Right ventricle myocardium superior (tissue), 1 donor: ENCODE data around the gene C2CD4D. TPM values are rescaled to one million over a fixed set of nuclear protein-coding genes. Genes with fewer than 3 reads are reported as not detected.

Experiments
- ATAC-seq: fragments of 200-7000 bp; cut with Tn5 transposase; one replicate; pipeline ENCODE4 v1.9.1; 2020; ENCODE audit warnings: mild to moderate bottlenecking; ENCODE audit not compliant: poor library complexity
- DNase-seq: peaks from one replicate; pipeline ENCODE4 v3.0.0-alpha.2; 2020
- intact Hi-C: fragments of 100-400 bp; cut with DNase I; formaldehyde crosslinking; loops from one replicate; pipeline ENCODE4 v1.11.2; 2022
- total RNA-seq: library from RNA; stranded (reverse); fragmentation: NEBNext Ultra II Directional; extraction: Animal tissue kit (Norgen Biotek cat#: 25700); gene quantifications from one replicate; pipeline ENCODE4 v1.2.1, GENCODE V29; 2021
- donor health status: DM: no; HTN: yes; CAD: no; lungs with severe emphysema.

The C2CD4D gene
- total RNA-seq, 1 donor from 2014 or later, result not detected

DNA sequence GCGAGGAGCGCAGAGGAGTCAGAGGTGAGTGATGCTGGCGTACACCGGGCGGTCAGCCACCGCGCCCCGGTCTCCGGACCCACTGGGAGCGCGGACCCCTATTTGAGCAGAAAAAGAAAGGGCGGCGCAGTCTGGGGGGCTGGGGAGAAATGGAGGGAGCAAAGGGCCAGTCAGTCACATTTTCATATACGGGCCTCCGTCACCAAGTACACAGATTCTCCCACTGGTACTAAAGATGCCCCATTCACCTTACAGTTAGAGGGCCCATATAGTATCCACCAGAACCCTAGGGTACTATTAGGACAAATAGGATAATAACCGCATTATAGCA, 573 bp downstream of the C2CD4D start:
- no peak for ATAC-seq
- intact Hi-C loops, result loop anchor here (5.0 to 10.0 kb wide), 2 partner anchors 74 to 247 kb away; partner anchors contain the start of gene MRPL9
- DNase-seq, result no peak

DNA sequence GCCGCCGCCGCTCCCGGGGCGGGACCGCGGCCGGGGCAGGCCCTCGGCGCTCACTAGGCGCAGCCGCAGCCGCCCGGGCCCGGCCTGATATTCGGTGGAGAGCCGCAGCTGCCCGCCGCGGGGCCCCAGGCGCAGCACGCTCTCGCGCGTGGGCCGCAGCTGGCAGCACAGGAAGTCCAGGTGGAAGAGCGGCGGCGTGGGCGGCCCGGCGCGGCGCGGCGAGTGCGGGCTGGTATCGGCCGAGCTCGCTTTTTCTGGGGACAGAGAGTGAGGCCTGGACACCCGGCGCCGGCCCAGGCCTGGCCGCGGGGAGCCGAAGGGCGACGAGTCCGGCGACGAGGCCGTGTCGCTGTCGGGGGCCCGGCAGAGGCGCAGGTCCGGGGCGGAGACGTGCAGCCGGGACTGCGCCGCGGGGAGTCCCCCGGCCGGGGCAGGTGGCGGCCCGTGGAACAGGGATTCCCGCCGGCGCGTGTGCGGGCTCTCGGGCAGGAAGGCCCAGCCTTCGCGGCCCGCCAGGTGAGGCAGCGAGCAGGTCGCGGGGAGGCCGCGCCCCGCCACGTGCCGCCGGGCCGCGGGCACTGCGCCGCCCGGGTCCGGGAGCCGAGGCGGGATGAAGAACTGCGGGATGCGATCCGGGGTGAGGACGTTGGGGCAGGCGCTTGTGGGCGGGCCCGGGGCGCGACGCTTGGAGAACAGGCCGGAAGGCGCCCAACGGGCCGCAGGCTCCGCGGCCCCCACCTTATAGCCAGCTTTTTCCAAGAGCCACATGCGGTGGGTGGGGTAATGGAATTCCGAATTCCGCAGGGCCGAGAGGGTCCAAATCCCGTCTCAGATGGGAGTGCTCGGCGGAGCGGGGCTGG, 1.2 kb downstream of the C2CD4D start:
- no peak for DNase-seq
- intact Hi-C loops, result loop anchor here (5.0 to 10.0 kb wide), 2 partner anchors 74 to 246 kb away; partner anchors contain the start of gene MRPL9
- peak; percentile 45 for ATAC-seq

- no peak for ATAC-seq
- intact Hi-C loops, result loop anchor here (5.0 to 10.0 kb wide), 2 partner anchors 73 to 246 kb away; partner anchors contain the start of gene MRPL9
- no peak for DNase-seq
These were observed 1.8 kb downstream of the C2CD4D start for GRCh38 chr1:151837884-151838221.

- ATAC-seq, result no peak
- intact Hi-C loops, result loop anchor here (5.0 to 10.0 kb wide), 2 partner anchors 72 to 245 kb away; partner anchors contain the start of gene MRPL9
- DNase-seq, result no peak
These were observed 2.4 kb downstream of the C2CD4D start for GRCh38 chr1:151837197-151837596.

GRCh38 chr1:151835596-151835995, 4.0 kb downstream of the C2CD4D start:
- intact Hi-C loops, result loop anchor here (5.0 to 10.0 kb wide), 2 partner anchors 71 to 243 kb away; partner anchors contain the start of gene MRPL9
- DNase-seq (no peak), ATAC-seq (no peak)

DNA sequence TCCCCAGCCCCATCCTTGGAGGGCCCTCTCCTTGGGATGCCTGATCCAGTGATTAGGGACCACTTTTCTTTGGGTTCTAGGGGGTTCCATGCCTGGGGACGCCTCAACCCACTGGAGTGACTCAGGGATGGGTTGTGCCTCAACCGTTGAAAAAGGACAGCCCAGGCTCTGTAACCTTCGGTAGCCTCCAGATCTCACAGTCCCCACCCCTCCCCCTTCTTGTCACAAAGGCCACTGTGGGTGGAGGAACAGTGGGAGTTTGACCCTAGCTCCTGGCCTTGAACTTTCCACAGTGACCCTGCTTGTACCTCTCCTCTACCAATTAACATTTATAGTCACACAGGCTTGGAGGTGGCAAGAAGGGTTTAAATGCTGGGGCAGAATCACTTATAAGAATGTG, 5.4 kb downstream of the C2CD4D start:
- DNase-seq (no peak), ATAC-seq (no peak)
- intact Hi-C loops, result loop anchor here (10.0 kb wide), 1 partner anchor 69 kb away; the partner anchor contains the start of gene MRPL9

DNA sequence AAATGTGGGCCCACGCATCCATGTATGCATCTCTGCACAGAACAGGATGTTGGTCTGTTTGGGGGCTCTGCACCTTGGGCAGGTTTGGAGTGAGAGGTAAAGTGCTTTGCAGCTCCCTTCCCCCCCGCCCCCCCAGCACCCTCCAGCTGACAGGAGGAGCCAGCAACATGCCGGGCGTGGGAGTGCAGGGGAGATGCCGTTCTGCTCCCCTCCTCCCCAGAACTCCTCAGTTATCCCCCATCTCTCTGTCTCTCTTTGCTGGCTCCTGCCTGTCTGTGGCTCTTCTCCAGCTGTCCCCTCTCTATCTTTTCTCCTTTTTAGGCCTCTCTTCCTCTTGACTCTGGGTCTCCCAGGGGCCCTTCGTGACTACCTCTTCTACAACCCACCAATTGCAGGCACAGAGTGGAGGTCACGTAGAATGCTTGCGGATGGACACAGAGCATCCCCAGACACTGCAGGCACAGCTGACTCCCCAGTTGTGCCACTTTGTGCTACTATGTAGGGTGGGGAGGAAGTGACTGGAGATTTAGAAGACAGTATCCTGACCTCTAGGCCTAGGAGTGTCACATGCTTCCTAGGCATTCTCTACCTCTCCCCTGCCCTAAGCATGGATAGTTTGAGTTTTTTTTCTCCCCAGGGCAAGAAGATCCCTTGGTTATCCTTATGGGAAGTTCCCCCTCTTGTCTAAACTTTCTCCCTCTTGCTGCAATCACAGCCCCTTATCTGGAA, 6.3 kb downstream of the C2CD4D start:
- ATAC-seq (no peak), DNase-seq (no peak)
- intact Hi-C loops, result loop anchor here (10.0 kb wide), 1 partner anchor 69 kb away; the partner anchor contains the start of gene MRPL9

DNA sequence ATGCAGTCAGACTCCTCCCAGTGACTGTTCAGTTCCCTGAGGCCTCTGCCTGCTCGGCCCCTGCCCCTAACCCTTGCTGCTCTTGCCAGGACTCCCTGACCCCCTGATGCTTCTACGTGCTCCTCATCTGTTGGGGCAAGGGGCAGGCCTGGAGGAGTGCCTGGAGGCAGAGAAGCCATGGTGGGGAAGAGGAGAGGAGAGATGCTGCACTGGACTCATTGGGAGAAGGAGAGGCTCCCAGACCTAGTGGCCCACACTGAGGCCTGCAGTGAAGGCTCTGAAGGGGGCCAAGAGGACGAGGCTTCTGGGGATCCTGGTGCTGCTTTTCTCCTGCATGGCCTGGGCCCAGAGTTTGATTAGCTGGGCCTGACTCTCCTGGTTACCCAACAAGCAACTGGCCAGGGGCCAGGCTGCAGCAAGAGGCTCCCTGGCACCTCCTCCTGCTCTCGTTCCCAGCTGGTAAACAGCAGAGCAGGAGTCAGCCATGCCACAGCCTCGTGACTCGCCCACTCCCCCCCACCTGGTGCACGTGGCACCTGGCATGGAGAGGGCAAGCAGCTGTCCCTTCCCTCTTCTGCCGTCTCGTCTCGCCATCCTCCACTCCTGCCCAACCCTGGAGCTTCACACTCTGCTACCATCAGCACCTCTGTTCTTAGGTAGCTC, 7.2 kb downstream of the C2CD4D start:
- peak; percentile 89 for DNase-seq
- intact Hi-C loops, result loop anchor here (10.0 kb wide), 1 partner anchor 68 kb away; the partner anchor contains the start of gene MRPL9
- peak; percentile 90 for ATAC-seq

GRCh38 chr1:151831605-151832004, 8.0 kb downstream of the C2CD4D start, which contains the start of gene RORC:
RORC (minus strand) TSS chr1:151831802; CDS start chr1:151831764, 38 bp downstream.
- peak; percentile 70 for DNase-seq
- intact Hi-C loops, result loop anchor here (10.0 kb wide), 1 partner anchor 67 kb away; the partner anchor contains the start of gene MRPL9
- ATAC-seq, result peak; percentile 89

DNA sequence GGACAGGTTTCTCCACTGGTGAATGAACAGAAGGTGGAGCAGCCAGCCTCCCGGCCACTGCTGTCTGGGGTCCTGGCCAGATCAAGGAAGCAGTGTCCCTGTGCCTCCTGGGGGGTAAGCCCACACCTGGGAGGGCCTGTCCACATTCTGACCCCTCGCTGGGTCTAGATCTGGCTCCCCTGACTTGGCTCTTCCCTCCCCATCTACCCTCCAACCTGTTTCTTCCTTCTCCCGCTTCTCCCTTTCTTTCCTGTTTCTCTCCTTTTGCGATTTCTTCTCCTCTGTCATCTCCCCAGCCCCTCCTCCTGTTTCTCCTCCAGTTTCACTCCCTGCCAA, 8.4 kb downstream of the C2CD4D start:
- intact Hi-C loops, result loop anchor here (10.0 kb wide), 1 partner anchor 66 kb away; the partner anchor contains the start of gene MRPL9
- no peak for DNase-seq
- no peak for ATAC-seq

GRCh38 chr1:151830055-151830454, 9.6 kb downstream of the C2CD4D start:
- intact Hi-C loops, result loop anchor here (10.0 kb wide), 1 partner anchor 65 kb away; the partner anchor contains the start of gene MRPL9
- DNase-seq (no peak), ATAC-seq (no peak)

DNA sequence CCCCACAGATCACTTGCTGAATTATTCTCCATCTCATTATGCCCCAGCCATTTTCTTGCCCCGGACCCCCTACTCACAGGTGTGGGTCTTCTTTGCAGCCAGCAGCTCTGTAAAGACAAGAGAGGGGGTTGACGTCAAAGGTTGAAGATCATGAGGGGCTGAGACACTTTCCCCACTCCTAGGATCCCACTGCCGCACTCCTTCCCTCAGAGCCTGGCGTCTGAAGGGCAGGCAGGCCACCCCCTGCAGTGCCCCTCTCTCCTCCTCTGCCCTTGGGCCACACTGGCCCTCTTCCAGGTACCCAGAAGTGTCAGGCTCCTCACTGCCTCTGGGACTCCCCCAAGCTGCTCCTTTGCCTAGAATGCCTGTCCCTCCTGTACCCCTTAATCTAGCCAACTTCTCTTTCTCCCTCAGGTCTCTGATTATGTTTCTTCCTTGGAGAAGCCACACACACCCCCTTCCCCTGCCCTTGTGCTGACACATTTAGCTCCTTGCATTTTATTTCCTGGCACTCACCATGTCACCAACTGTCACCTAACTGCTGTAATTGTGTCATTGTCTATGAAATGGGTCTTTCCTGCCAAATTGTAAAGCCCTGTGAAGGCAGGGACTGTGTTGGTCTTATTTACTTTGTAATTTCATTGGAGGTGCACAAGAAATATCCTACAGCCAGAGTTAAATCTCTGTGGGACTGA, 10.1 kb downstream of the C2CD4D start:
- intact Hi-C loops, result loop anchor here (10.0 kb wide), 1 partner anchor 65 kb away; the partner anchor contains the start of gene MRPL9
- ATAC-seq (no peak), DNase-seq (no peak)

DNA sequence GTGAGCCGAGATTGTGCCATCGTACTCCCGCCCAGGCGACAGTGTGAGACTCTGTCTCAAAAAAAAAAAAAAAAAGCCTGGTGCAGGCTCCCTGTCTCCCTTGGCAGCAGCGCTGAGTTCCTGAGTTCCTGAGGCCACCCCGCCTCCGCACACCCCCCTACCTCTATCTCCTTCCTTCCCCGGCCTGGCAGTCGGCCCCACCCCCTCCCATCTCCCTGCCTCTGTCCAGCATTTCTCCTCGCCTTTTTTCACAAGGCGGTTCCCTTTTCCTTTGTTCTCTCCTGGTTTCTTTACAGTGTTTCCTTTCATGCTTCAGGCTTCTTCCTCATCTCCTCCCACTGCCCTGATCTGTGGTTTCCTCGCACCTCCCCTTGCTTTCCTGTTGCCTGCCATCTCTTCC, 10.7 kb downstream of the C2CD4D start:
- no peak for ATAC-seq
- DNase-seq, result peak; percentile 69
- intact Hi-C loops, result no loop called here

DNA sequence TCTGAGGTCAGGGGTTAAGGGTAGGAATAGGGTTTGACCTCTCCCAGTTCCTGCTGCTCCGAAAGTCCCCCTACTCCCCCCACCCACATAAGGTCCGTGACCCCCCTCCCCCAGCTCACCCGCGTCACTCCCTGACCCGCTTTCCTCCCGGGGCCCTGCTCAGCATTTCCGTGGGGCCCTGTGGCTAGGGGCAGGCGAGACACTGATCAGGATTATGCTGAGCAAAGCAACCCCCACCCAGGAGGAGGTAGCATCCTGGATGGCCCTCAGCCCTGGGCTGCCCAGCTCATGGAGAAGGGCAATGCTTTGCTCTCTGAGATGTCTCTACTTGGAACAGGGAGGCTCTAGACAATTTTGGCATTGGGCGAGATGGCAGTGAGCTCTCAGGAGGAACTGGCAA, 11.8 kb downstream of the C2CD4D start:
- no peak for DNase-seq
- intact Hi-C loops, result no loop called here
- no peak for ATAC-seq

GRCh38 chr1:151825751-151826660, 13.6 kb downstream of the C2CD4D start:
- DNase-seq, result no peak
- intact Hi-C loops, result no loop called here
- peak; percentile 25 for ATAC-seq

DNA sequence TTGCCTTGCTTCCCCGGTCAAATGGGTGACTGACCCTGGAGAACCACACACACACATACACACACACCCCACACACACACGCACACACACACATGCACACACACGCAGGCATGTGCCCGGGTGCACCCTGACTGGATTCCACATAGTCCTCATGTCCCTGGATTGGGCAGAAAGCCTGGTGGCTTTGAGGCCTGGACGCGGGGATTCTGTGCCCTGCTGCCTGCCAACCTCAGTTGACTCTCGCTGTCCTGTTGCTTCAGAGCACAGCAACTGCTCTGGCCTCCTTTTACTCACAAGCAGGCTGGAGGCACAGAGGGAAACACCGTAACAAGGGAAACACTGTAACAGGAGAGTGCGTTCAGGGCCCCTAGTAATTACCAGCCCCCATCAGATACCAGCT, 14.4 kb downstream of the C2CD4D start:
- ATAC-seq (no peak), DNase-seq (no peak)
- intact Hi-C loops, result no loop called here

- intact Hi-C loops, result no loop called here
- ATAC-seq (no peak), DNase-seq (no peak)
These were observed 16.4 kb downstream of the C2CD4D start for GRCh38 chr1:151823175-151823574.
